HCT116 (cell line): ENCODE measurements around the gene CYB5D1.
A peak's percentile ranks its signal among the peaks of the same experiment; 100 is the strongest.

Source experiments
- ATF3 ChIP-seq: IDR thresholded peaks from 2 replicates; pipeline ENCODE4 v1.6.1; 2012
- CTCF ChIP-seq, 3 experiments: fragments of 200-600 bp in 1 of 3; sonication (generic) in 1 of 3; IDR thresholded peaks in 2 of 3; conservative IDR thresholded peaks in 1 of 3; 2 replicates each; pipeline ENCODE4 v1.5.1; 2012 to 2017; ENCODE audit warnings: low read depth in 2 of 3, low read length in 2 of 3, antibody characterized with exemption in 1 of 3, borderline replicate concordance in 1 of 3, control low read depth in 1 of 3, mild to moderate bottlenecking in 1 of 3, mixed read lengths in 1 of 3, mixed run types in 1 of 3, moderate library complexity in 1 of 3; ENCODE audit not compliant: insufficient read depth in 1 of 3
- JUND ChIP-seq: IDR thresholded peaks from 2 replicates; pipeline ENCODE4 v1.6.1; 2012
- POLR2A ChIP-seq: IDR thresholded peaks from 2 replicates; pipeline ENCODE4 v1.7.0; 2011; ENCODE audit warnings: borderline replicate concordance; ENCODE audit not compliant: insufficient read depth, insufficient read length; ENCODE audit errors: extremely low read depth

GRCh38 chr17:7833011-7833794 lies 24.6 kb upstream of the CYB5D1 start:
- TF ChIP-seq ATF3, result no peak
- no peak for TF ChIP-seq CTCF (IDR thresholded peaks at IDR 0.05 in 2 of 3, conservative IDR thresholded peaks at IDR 0.05 in 1 of 3; ENCODE audit: borderline replicate concordance in 1 of 3, insufficient read depth in 1 of 3, low read depth in 2 of 3, low read length in 2 of 3)
- no peak for TF ChIP-seq JUND
- peak; percentile 11 for TF ChIP-seq POLR2A
